Testis (tissue), 2 donors: ENCODE measurements around the gene KHNYN.

Experiments used
- POLR2A ChIP-seq: fragments of 450-650 bp; IDR thresholded peaks from one replicate; pipeline ENCODE4 v1.6.1; 2017; ENCODE audit warnings: antibody characterized with exemption, mild to moderate bottlenecking, moderate library complexity
- TF ChIP-seq, protein P1 (sequence below), 3 experiments: fragments of 450-650 bp in 2 of 3; fragments of 200-600 bp in 1 of 3; sonication (generic) in 1 of 3; IDR thresholded peaks; one replicate each; pipeline ENCODE4 v1.5.1; 2016 to 2019; ENCODE audit warnings: antibody characterized with exemption in 3 of 3, mild to moderate bottlenecking in 2 of 3, moderate library complexity in 1 of 3

DNA sequence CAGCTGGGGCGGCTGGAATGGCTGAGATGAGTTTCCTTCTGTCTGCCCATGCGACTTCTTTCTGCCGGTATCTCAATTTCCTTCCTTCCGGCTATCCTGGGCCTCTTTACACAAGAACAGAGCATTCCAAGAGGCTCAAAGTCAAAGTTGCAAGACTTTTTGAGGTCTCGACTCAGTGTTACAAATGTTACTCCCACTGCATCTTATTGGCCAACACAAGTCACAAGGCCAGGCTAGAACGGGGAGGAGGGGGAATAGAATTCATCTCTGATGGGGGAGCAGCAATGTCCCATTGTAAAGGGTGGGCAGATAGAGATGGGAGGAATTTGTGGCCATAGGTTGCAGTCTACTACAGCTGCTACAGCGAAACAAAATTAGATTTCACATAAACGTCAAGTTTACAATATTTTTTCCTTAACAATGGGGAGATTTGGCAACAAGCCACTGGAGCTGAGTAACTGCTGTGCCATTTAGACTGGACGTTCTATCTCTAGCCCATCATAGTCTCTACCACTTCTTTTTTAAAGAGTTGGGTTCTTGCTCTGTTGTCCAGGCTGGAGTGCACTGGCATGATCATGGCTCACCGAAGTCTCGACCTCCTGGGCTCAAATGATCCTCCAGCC lies 40.4 kb upstream of the KHNYN start:
- TF ChIP-seq, protein P1, sequence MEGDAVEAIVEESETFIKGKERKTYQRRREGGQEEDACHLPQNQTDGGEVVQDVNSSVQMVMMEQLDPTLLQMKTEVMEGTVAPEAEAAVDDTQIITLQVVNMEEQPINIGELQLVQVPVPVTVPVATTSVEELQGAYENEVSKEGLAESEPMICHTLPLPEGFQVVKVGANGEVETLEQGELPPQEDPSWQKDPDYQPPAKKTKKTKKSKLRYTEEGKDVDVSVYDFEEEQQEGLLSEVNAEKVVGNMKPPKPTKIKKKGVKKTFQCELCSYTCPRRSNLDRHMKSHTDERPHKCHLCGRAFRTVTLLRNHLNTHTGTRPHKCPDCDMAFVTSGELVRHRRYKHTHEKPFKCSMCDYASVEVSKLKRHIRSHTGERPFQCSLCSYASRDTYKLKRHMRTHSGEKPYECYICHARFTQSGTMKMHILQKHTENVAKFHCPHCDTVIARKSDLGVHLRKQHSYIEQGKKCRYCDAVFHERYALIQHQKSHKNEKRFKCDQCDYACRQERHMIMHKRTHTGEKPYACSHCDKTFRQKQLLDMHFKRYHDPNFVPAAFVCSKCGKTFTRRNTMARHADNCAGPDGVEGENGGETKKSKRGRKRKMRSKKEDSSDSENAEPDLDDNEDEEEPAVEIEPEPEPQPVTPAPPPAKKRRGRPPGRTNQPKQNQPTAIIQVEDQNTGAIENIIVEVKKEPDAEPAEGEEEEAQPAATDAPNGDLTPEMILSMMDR (IDR thresholded peaks at IDR 0.05): no peak
- TF ChIP-seq POLR2A: no peak
